ENCODE data around the gene RNASE12. TPM values are rescaled to one million over a fixed set of nuclear protein-coding genes. Genes with fewer than 3 reads are reported as not detected.

The RNASE12 gene
- total RNA-seq, 1 donor from 2014 or later = not detected

DNA sequence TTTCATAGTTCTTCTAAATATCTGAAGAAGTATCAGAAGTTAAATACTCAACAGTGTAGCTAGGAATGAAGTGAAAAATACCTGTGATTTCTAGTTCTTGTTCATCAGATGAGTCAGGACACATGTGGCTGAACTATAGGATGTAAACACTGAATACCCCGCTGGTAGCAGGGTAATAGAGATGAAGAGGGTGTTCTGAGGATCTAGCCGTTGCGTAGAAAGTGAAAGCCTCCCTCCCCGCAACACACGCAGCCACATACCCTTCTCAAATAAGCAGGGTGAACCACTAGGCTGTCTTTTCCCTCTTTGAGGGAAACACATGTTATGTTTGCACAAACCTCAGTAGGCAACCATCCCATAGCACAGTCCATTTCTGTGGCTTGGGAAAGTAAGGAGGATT, 16.4 kb upstream of the RNASE12 start:
- no peak for TF ChIP-seq CTCF (IDR thresholded peaks at IDR 0.05)
- Histone ChIP-seq H3K36me3 (no peaks in the 10 kb centered on the region), H3K4me1 (peaks cover 5% of the 10 kb centered on the region), H3K27ac (no peak overlapping the region), H3K27me3 (ENCODE audit: low read depth) (no peaks in the 10 kb centered on the region), H3K4me3 (no peak overlapping the region), H3K9me3 (no peaks in the 10 kb centered on the region)
- DNase-seq (no peak), ATAC-seq (no peak)
- intact Hi-C loops (cut with DNase I) = loop anchor here (5.0 kb wide), 1 partner anchor 75 kb away; no protein-coding TSS in a partner anchor

DNA sequence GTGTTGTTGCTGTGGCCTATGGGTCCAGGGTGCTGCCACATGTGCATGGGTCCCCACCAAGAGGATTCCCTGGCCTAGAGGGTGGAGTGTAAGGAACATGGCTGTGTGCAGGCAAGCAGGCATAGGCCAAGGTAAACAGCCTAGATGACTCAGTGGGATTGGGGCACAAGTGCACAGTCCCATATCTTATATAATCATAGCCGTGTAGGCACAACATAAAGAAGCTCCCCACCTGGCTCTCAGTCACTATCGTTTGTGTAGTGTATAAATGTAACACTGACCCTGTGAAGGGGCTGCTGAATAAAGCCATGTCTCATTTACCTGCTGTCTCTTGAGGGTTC, 15.7 kb upstream of the RNASE12 start:
- no peak for ATAC-seq
- no peaks in the 10 kb centered on the region for H3K9me3 ChIP-seq

GRCh38 chr14:20606190-20606901, 15.2 kb upstream of the RNASE12 start:
- ATAC-seq = peak in 1 of 2 donors; percentile 18
- DNase-seq = no peak

More for the DNA sequence above, 15.7 kb upstream of the RNASE12 start:
- no peaks in the 10 kb centered on the region for H3K36me3 ChIP-seq
- no peaks in the 10 kb centered on the region for H3K27me3 ChIP-seq (ENCODE audit: low read depth)
- no peak for TF ChIP-seq CTCF (IDR thresholded peaks at IDR 0.05)
- no peak overlapping the region for H3K4me3 ChIP-seq
- peaks cover 5% of the 10 kb centered on the region for H3K4me1 ChIP-seq
- no peak overlapping the region for H3K27ac ChIP-seq
- DNase-seq = no peak
- intact Hi-C loops (cut with DNase I) = loop anchor here (5.0 kb wide), 1 partner anchor 75 kb away; no protein-coding TSS in a partner anchor

GRCh38 chr14:20603813-20604690, 12.9 kb upstream of the RNASE12 start:
- Histone ChIP-seq H3K9me3 (no peaks in the 10 kb centered on the region), H3K4me1 (no peaks in the 10 kb centered on the region), H3K4me3 (no peak overlapping the region), H3K27ac (no peak overlapping the region), H3K27me3 (ENCODE audit: low read depth) (no peaks in the 10 kb centered on the region), H3K36me3 (no peaks in the 10 kb centered on the region)
- no peak for TF ChIP-seq CTCF (IDR thresholded peaks at IDR 0.05)
- DNase-seq (no peak), ATAC-seq (no peak)
- intact Hi-C loops (cut with DNase I) = no loop called here

More at GRCh38 chr14:20606190-20606901, 15.2 kb upstream of the RNASE12 start:
- H3K4me3 ChIP-seq = no peak overlapping the region
- peaks cover 5% of the 10 kb centered on the region for H3K4me1 ChIP-seq
- no peak overlapping the region for H3K27ac ChIP-seq
- peak; percentile 44 for TF ChIP-seq CTCF (IDR thresholded peaks at IDR 0.05)
- no peaks in the 10 kb centered on the region for H3K27me3 ChIP-seq (ENCODE audit: low read depth)
- intact Hi-C loops (cut with DNase I) = loop anchor here (5.0 kb wide), 1 partner anchor 74 kb away; no protein-coding TSS in a partner anchor
- no peaks in the 10 kb centered on the region for H3K36me3 ChIP-seq
- no peaks in the 10 kb centered on the region for H3K9me3 ChIP-seq

DNA sequence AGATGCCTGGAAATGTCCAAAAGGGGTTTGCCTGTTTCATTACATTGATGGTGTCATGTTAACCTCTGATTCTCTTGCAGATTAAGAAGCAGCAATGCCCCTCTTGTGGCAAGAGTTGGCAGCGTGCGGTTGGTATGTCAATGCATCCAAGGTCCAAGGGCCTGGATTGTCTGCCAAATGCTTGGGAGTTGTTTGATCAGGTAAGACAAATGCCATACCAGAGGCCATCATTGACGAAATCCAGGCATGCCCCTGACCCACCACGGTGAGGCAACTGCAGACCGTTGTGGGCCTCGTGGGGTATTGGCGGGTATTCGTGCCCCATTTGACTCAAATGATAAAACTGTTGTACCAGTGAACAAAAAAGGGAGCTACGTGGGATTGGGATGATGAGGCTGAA, 11.4 kb upstream of the RNASE12 start:
- H3K4me1 ChIP-seq = no peaks in the 10 kb centered on the region
- no peak overlapping the region for H3K27ac ChIP-seq
- DNase-seq (no peak), ATAC-seq (no peak)
- intact Hi-C loops (cut with DNase I) = no loop called here
- TF ChIP-seq CTCF (IDR thresholded peaks at IDR 0.05) = no peak
- no peaks in the 10 kb centered on the region for H3K9me3 ChIP-seq
- H3K36me3 ChIP-seq = no peaks in the 10 kb centered on the region
- H3K27me3 ChIP-seq (ENCODE audit: low read depth) = no peaks in the 10 kb centered on the region
- no peak overlapping the region for H3K4me3 ChIP-seq

Measured in lower lobe of right lung (tissue), 2 donors.